ENCODE measurements around the gene PLD2.

GRCh38 chr17:4858882-4859260 lies 51.9 kb downstream of the PLD2 start:
- TF ChIP-seq NRF1 (conservative IDR thresholded peaks at IDR 0.05; ENCODE audit: low read depth, low read length) = no peak
- TF ChIP-seq RAD21 (IDR thresholded peaks at IDR 0.05; ENCODE audit: insufficient read depth, low read depth, low read length) = no peak
- TF ChIP-seq POLR2AphosphoS5 (IDR thresholded peaks at IDR 0.05; ENCODE audit: low read length) = no peak
- no peak for TF ChIP-seq CREB1 (IDR thresholded peaks at IDR 0.05; ENCODE audit: low read depth)
- TF ChIP-seq SRF (IDR thresholded peaks at IDR 0.05; ENCODE audit: low read depth in 2 of 2, low read length in 2 of 2) = no peak
- no peak for TF ChIP-seq MAX (IDR thresholded peaks at IDR 0.05; ENCODE audit: low read depth, low read length)
- no peak for TF ChIP-seq BRCA1 (IDR thresholded peaks at IDR 0.05; ENCODE audit: low read depth, low read length)
- no peak for TF ChIP-seq USF1 (IDR thresholded peaks at IDR 0.05; ENCODE audit: borderline replicate concordance, extremely low read length, insufficient read depth, low read depth, low read length)
- TF ChIP-seq CTCF (IDR thresholded peaks at IDR 0.05 in 2 of 3, conservative IDR thresholded peaks at IDR 0.05 in 1 of 3; ENCODE audit: control insufficient read depth in 2 of 3, extremely low read depth in 1 of 3, insufficient read depth in 1 of 3, low read depth in 3 of 3, low read length in 3 of 3) = no peak
- TF ChIP-seq POLR2A (IDR thresholded peaks at IDR 0.05; ENCODE audit: low read depth, low read length) = no peak
- TF ChIP-seq REST (IDR thresholded peaks at IDR 0.05; ENCODE audit: low read depth, low read length) = no peak
- no peak for TF ChIP-seq SMARCA5 (IDR thresholded peaks at IDR 0.05)
